Measurements from ENCODE around the gene KCNB1.

DNA sequence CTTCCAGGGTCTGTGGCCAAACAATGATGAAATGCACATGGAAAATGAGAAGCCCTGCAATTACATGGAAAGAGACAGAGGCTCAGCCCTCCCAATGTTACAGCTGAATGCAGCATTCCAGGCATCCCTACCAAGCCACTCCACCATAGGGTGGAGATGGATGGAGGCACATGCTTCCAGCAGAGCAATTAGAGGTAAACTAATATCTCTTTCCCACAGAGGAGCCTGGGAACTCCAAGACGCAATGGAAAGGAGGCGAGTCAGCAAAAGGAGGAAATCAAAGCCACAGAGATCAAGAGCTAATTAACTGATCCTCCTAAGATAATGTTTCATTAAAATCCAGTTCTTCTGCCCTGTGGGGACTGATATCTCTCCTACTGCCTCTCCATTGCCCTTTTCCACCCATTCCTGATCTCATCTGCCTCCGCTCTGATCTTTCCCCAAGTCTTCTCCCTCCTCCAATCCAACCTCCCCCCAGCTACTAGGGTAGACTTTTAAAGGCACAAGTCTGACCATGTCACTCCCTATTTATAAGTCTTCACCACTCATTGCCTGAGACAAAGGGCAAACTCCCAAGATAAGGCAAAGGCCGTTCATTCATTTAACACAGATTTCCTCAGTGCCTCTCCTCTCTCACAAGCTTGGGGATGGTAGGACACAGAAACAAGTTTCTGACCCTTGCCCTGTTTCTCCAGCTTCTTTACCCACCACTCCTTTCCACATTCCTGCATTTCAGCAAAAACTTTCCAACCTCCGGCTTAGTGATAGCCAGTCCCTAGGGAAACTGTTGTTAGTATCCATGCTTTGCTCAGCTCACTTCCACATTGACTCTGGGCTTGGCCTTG lies 14.3 kb upstream of the KCNB1 start:
- TF ChIP-seq ZNF274 (IDR thresholded peaks at IDR 0.05; ENCODE audit: low read depth, low read length) (no peak), YY1 (IDR thresholded peaks at IDR 0.05; ENCODE audit: insufficient read depth, insufficient read length) (no peak)

All from NT2/D1 (cell line).